PC-3 (cell line): ENCODE results near the gene RAB5IF.
"Not testable (repeated sequence)": the region's sequence is repeated elsewhere in the genome, so short reads cannot be mapped to it uniquely, and the experiment has no call there.

Source experiments
- EZH2 ChIP-seq: fragments of 300-600 bp; sonication (generic); IDR thresholded peaks from one replicate; pipeline ENCODE4 v1.6.1; 2017; ENCODE audit warnings: antibody characterized with exemption, mild to moderate bottlenecking, low read length; ENCODE audit not compliant: unreplicated experiment
- TF ChIP-seq, protein P1 (sequence below): fragments of 300-600 bp; sonication (generic); conservative IDR thresholded peaks from 2 replicates; pipeline ENCODE4 v1.5.1; 2017; ENCODE audit warnings: antibody characterized with exemption, low read depth, mild to moderate bottlenecking, low read length

DNA sequence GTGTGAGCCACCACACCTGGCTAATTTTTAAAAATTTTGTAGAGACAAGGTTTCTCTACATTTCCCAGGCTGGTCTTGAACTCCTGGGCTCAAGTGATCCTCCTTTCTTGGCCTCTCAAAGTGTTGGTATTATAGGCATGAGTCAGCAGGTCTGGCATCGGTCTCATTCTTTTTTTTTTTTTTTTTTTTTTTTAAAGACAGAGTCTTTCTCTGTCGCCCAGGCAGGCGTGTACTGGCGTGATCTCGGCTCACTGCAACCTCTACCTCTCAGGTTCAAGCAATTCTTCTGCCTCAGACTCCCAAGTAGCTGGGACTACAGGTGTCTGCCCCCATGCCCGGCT lies 2.8 kb downstream of the RAB5IF start:
- TF ChIP-seq, protein P1, sequence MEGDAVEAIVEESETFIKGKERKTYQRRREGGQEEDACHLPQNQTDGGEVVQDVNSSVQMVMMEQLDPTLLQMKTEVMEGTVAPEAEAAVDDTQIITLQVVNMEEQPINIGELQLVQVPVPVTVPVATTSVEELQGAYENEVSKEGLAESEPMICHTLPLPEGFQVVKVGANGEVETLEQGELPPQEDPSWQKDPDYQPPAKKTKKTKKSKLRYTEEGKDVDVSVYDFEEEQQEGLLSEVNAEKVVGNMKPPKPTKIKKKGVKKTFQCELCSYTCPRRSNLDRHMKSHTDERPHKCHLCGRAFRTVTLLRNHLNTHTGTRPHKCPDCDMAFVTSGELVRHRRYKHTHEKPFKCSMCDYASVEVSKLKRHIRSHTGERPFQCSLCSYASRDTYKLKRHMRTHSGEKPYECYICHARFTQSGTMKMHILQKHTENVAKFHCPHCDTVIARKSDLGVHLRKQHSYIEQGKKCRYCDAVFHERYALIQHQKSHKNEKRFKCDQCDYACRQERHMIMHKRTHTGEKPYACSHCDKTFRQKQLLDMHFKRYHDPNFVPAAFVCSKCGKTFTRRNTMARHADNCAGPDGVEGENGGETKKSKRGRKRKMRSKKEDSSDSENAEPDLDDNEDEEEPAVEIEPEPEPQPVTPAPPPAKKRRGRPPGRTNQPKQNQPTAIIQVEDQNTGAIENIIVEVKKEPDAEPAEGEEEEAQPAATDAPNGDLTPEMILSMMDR = not testable (repeated sequence)
- not testable (repeated sequence) for TF ChIP-seq EZH2
